ENCODE results near the gene SKI.

- no peak for TF ChIP-seq CTCF (IDR thresholded peaks at IDR 0.05)
- TF ChIP-seq POLR2A (IDR thresholded peaks at IDR 0.05), result no peak
Measured at GRCh38 chr1:2278591-2279209, 50.6 kb downstream of the SKI start.
